T1000 (cell line): ENCODE results near the gene SCN5A.

ENCODE experiments used
- DNase-seq: peaks from one replicate; lab custom pipeline; 2025; ENCODE audit warnings: mixed read lengths; lab: John Stamatoyannopoulos, UW

The SCN5A gene

DNA sequence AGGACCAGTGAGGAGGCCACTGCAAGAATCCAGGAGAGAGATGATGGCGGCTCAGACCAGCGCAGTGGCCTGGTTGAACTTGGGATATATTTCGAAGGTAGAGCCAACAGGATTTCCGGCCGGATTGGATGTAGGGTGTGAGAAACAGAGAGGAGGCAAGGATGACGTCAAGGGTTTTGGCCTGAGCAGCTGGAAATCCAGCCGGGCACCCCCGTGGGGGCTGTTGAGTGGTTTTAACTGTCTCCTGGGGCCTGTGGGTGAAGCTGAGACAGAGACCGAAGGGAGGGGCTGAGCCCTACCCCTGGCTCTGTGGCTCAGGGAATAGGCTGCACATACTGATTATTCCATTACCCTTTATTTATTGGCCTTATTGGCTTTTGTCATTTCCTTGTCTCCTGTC, 107.7 kb downstream of the SCN5A start:
- peak; percentile 7 for DNase-seq

DNA sequence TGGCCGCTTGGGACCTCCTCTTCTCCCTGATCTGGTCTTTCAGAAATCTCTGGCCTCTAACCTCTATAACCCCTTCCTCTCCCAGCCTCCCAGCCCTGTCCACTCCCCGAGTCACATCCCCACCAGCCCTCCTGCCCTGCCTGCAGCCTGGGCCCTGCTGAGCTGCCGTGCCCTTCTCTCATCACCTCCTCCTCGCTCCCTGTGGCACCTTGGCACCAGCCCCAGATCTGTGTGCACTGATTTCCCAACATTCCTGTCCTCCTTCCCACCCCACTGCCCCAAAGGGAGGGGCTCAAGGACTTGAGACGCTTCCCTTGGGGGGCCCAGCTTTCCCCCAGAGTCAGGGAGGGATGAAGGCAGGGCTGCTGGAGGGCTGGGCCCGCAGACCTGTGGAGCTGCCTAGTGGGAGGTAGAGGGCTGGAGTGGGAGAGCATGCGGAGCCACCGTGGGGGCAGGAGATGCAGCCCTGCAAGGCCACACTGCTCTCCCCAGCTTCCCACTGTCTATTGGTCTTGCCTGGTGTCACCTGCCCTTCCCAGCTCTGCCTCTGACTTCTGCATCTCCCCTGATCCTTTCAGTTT, 110.6 kb downstream of the SCN5A start:
- no peak for DNase-seq

DNA sequence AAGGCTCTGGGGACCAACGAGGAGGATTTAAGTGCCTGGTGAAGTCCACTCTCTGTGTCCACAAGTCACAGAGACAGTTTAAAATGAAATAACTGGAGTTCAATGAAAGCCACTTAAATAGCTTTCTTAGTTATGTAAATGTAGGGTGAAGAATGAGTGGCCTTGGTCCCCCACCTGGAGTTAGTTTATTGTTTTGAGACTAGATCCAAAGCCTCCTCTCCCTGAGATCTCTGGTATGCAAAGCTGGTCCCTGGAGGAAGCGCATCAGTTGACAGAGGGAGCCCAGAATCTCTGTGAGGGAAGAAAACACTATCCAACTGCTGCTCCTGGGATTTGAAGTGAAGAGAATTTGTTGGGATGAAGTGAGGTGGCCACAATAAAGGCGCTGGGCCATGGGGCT, 112.8 kb downstream of the SCN5A start:
- DNase-seq = no peak

DNA sequence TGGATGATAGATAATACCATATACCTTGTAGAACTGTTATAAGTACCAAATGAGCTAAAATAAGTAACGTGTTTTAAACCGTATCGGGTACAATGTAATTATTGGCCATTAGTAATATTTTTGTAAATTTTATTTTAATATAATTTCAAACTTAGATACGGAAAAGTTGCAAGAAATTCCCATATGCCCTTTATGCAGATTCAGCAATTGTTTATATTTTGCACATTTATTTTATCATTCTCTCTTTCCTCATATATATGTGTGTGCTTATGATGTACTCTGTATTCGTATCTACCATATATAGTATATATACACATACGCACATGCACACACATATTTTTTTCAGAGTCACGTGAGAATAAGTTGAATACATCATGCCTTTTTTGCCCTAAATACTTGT, 114.9 kb downstream of the SCN5A start:
- no peak for DNase-seq

DNA sequence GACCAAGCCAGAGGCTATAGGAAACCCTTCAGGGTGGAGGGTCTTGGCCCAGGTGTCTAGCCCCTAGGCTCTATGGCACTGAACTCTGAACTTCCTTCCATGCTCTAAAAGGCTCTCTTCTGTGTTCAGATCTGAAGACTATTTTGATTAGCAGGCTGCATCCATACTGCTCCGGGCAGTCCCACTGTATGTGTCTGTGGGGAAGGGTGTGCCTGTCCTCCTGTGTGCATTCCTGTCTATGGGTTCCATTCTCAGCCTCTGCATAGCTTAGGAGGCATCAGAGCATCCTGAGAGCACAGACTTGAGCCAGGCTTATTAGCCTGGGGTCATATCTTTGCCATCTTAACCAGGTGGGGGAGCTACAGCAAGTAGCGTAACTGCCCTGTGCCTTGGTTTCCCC, 115.3 kb downstream of the SCN5A start:
- no peak for DNase-seq

DNA sequence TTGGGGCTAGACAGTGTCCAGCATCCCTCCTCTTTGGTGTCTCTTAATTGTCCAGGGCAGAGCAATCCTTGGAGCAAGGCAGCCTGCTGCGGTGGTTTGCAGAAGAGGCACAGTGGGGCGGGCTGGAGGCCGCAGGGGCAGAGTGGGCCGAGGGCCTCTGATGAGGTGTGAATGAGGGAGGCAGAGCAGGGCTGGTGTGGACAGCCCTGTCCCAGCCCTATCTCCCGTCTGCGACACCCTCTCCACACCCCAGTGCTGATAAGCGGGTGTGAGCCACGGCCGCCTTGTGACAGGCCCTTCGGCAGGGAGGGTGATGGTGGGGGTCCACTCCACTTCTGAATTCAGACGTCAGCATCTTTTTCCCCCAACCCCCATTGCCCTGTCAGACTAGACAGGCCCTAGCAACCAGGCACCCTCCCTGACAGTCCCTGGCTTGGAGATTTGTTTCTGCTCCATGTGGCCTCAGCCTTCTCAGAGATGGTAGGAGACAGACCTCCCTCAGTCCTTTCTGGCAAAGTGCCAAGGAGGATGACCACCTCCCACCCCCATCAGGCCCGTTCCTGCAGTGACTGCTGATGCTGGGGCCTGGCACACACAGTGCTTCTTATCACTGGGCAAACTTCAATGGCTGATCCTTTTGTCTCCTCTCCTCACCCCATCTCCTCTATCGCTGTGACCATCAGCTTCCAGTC, 116.1 kb downstream of the SCN5A start:
- no peak for DNase-seq

DNA sequence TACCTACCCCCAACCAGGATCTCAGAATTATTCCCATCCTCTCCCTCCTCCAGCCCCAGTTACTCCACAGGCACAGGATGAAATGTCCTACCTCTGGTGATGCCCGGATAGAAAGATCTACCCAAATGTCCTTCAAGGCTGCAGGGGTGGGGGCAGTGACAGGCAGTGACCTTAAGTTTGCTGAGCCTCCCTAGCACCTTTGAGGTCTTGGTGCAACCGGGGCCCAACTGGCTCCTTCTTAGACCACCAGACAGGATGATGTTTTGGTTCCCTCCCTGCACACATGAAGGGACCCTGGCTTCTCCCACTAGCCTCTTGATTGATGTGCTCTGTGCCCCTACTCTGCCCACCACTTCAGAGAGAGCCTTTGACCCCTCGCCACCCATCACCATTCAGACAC, 117.0 kb downstream of the SCN5A start:
- no peak for DNase-seq

DNA sequence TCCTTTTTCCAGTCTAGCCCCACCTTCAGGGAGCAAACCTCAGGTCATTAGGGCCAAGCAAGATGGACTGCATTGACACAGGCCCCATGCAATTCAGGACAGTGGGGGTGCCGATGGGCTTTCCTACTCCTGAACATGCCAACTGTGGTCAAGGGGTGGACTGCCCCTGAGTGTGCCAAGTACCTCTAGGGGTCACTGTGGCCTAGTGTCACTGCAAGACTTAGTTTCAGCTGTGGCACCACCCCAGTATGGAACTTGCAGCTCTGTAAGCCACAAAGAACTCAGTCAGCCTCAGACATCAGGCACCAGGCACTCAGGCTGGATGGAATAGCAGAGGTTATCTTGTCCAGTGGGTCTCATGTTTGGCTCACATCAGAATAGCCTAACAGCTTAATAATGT, 121.0 kb downstream of the SCN5A start:
- DNase-seq = no peak

DNA sequence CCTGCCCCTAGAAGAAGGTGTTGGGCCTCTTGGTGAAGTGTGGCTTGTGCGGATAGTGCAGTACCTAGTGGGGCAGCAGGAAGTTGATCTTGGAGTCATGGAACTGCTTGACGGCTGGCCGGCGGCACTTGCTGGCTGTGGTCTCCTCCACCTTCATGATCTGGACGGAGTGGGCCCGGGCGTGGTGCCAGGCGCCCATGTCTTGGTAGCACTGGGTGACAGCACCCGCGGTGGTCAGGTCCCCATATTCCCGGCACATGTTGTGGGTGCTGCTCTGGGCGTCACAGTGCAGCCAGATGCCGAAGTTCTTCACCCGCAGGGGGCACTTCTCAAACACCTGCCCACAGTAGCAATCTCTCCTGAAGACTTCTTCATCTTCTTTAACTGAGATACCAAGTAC, 122.7 kb downstream of the SCN5A start:
- DNase-seq = no peak

DNA sequence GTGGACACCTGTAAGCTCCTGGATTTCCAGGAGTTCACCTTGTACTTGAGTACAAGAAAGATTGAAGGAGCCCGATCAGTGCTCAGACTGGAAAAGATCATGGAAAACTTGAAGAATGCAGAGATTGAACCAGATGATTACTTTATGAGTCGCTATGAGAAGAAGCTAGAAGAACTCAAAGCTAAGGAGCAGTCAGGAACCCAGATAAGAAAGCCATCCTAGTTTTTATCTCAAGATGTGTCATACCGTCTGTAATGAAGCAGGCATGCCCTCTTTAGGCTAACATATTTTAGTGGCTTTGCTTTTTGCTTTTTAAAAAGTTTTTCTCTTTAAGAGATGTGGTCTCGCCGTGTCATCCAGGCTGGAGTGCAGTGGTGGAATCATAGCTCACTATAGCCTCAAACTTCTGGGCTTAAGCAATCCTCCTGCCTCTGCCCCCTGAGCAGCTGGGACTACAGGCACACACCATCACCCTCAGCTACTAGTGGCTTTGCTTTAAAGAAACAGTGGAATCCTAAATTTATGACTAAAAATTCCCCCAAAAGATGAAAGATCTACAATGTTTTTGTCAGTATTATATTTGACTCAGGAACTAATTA, 125.2 kb downstream of the SCN5A start:
- no peak for DNase-seq

DNA sequence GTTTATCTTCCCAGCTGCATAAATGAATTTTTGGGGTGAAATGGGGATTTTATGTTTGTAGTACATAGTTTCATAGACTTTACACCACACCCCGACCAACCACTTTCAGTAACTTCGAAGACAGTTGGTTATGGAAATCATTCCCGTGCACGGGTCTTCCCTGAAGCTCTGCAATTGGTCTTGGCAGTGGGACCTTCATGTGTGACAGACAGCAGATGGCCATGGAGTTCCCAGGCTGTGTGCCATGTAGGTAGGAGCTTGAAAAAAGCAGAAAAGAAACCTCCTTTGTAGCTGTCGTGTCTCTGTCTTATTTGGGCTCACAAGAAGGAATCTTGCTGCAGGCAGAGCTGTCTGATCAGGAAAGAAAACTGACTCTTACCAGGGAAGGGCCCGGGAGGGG, 127.5 kb downstream of the SCN5A start:
- no peak for DNase-seq

DNA sequence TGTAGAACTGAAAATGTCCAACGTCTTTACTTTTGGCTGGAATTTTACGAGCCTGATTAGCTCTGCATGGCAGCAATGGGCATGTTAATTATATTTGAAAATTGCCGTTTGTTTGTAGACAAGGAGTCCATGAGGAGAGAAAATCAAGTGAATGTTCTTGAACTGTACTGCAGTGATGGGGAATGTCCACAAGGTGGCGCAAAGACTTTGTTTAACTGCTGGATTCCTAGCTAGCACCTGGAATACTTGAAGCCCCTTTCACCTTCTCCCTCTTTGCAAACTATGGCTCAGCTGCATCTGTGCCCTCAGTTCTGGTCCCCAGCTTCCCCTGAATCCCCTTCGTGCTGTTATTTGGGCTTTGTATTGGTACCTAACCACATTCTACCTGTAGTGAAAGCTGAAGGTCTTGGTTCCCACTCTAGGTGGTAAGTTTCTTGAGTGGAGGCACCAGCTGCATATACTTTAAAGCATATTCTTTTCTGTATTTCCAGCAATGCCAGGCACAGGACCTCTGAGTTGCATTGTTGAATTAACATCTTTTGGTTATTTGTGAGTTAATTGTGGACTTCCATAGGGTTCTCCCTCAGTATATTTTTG, 128.0 kb downstream of the SCN5A start:
- peak; percentile 41 for DNase-seq

DNA sequence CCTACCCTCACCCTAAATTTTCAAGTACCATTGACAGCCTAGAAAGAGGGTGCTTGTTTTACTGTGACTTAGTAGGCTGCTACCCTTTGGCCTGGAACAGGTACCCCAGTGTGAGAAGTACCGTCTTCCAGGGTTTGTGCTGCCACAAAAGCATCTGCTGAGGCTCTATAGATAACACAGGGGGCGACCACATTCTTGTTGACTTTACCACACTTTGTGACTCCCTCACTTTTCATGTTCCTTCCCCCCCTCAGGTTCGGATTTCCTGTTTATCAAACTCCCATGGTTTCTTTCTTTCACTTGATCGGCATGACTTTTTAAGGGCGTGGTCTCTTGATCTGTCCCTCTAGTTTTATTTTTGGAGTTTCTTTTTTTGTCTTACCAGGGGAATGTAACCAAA, 129.8 kb downstream of the SCN5A start:
- DNase-seq = no peak

DNA sequence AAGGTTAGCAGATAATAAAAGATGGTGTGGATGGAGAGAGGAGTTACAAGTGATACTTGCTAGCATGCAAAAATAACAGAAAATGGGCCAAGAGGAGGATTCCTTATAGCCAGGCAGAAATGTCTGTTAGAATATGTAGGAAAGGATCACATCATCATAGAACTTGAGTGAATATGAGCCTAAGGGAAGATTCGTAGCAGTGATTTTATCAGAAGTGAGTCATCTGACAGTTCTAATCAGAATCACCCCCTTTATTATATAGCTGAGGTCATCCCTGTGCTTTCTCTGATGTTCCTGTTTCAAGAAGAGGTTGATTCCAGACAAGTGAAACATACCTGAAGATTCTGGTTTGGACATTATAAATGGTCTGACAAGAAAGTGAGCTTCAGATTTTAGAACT, 130.5 kb downstream of the SCN5A start:
- no peak for DNase-seq

DNA sequence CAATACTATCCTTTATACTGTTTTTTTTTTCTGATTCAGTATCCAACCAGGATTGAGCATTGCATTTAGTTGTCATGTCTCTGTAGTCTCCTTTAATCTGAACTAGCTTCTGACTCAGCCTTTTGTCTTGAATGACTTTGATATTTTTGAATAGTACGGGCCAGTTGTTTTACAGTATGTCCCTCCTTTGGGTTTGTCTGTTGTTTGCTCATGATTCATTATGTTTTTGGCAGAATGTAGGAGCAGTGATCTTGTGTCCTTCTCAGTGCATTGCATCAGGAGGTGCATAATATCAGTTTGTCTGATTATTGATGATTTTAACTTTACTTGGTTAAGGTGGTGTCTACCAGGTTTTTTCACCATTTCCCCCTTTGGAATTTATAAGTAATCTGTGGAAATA, 132.8 kb downstream of the SCN5A start:
- DNase-seq = no peak

DNA sequence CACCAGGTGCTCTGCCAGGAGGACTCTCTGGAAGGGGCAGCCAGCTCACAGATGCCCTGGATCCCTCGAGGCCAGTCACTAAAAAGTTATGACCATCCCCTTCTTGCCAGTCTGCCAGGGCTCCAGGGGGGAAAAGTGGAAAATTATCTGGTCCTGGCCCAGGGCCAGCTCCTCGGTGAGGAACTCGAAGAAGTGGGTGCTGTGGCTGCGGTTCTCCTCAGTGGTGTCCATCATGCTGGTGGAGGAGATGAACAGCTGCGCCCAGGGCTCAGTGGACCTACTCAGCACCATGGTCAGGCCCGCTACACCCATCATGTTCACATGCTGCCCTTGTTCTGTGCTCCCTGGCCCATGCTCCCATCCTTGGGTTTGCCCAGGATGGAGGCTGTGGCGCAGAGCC, 134.1 kb downstream of the SCN5A start:
- DNase-seq = no peak

DNA sequence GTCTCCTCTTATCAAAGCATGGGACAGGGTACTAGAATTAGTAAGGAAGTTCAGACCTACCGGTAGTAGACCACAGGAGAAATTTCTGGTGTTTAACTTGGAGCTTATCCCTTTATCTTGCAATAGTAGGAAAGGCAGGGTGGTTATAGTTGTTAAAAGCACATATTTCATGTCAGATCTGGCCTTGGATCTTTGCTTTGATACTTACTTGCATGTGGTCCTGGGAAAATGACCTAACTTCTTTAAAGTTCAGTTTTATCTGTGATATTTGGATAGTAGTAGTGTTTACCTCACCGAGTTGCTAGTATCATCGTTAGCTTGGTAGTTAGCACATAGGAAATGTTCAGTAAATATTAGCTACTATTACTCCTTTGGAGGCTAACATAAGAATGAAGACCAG, 137.9 kb downstream of the SCN5A start:
- DNase-seq = no peak

DNA sequence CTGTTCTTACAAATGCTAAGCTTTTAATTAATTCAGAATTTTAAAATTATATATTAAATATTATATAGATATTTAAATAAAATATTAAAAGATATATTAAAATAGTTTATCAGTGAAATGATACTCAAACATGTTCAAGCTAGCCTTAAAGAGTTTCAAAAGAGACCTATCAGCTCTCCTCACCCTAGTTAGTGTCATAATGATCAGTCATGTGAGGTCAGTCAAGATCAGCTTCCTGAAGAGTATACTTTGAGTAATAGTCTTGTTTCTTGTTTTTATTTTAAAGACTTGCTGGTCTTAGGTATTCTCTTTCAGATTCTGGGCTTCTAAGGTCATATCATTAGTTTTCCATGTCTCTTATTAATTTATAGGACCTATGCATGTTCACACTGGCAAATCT, 138.9 kb downstream of the SCN5A start:
- DNase-seq = no peak

DNA sequence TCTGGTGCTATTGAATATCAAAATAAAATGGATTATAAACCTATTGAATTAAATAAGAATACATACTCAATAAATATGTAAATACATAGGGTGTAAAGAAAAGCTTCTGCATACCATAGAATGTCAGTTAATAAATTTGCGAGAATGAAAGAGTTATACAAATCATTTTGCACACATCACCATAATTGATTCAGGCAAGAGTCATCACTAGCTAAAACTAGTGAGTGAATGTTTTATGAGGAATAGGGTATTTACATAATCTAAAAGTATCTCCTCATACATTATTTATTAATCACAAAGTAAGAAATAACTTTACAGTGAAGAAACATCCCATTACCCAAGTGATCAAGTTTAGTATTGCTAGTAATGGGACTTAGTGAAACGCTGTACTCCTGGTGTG, 139.8 kb downstream of the SCN5A start:
- DNase-seq = no peak

DNA sequence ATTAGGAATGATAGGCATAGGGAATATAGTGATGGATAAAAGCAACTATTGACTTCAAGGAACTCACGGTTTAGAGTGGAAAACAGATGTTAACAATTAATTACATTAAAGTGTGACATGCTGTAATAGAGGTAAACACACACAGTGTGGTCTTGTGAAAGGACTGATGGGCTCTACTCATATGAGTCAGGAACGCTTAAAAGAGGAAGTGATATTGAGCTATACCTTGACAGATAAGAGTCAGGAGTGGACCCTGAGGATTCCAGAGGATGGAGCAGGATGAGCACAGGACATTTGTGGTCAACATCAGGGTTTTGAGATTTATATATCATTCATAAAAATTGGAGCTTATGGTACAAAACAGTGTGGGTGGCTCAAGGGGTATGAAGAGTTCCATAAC, 142.4 kb downstream of the SCN5A start:
- DNase-seq = no peak

DNA sequence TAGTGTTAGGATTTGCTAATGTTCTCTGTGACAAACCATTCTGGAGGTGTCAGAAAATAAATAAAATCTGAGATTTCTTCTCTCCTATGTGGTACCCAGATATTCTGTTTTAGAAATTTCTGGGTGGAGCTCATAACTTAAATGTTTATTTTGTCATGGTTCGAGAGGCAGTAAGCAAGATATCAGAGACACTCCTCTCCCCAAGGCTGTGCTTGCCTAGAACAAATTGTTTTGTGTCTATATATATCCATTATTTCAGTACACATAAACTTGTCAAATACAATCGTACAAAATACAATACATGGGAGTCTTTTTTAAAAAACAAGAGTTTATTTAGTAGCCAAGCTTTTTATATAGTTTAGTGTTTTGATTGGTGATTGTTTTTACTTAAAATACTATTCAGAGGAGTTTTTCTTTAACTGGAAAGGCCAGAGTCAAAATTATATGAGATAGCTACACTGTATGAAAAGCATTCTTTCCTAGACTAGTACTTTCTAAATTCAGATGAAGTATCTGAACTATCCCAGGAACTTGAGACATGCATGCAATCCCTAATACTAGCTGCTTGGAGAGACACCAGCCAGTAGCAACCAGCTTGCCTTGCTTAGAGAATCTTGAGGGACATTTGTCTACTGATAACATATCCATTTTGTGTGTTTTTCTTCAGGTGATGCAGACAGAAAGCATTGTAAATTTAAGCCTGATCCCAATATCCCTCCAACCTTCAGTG, 148.6 kb downstream of the SCN5A start:
- no peak for DNase-seq
